Measurements from ENCODE around the gene IL12RB2.
"Not testable (repeated sequence)": the region's sequence is repeated elsewhere in the genome, so short reads cannot be mapped to it uniquely, and the experiment has no call there.

Gene IL12RB2

GRCh38 chr1:67407498-67407897, 99.8 kb downstream of the IL12RB2 start:
- TF ChIP-seq TAF1 (IDR thresholded peaks at IDR 0.05; ENCODE audit: borderline replicate concordance, low read depth, low read length) (no peak), POLR2AphosphoS5 (IDR thresholded peaks at IDR 0.05; ENCODE audit: low read depth, low read length) (no peak), POLR2A (IDR thresholded peaks at IDR 0.05; ENCODE audit: low read depth, low read length) (no peak)
- FAIRE-seq (no peak), DNase-seq (ENCODE audit: insufficient read length) (no peak)

GRCh38 chr1:67408148-67408547, 100.5 kb downstream of the IL12RB2 start:
- DNase-seq (ENCODE audit: insufficient read length) = no peak
- FAIRE-seq = no peak
- no peak for TF ChIP-seq TAF1 (IDR thresholded peaks at IDR 0.05; ENCODE audit: borderline replicate concordance, low read depth, low read length)
- no peak for TF ChIP-seq POLR2AphosphoS5 (IDR thresholded peaks at IDR 0.05; ENCODE audit: low read depth, low read length)
- no peak for TF ChIP-seq POLR2A (IDR thresholded peaks at IDR 0.05; ENCODE audit: low read depth, low read length)

GRCh38 chr1:67413101-67413500, 105.4 kb downstream of the IL12RB2 start:
- DNase-seq (ENCODE audit: insufficient read length); FAIRE-seq: not testable (repeated sequence)

GRCh38 chr1:67414574-67414973, 106.9 kb downstream of the IL12RB2 start:
- no peak for FAIRE-seq
- no peak for TF ChIP-seq POLR2AphosphoS5 (IDR thresholded peaks at IDR 0.05; ENCODE audit: low read depth, low read length)
- no peak for TF ChIP-seq POLR2A (IDR thresholded peaks at IDR 0.05; ENCODE audit: low read depth, low read length)
- TF ChIP-seq TAF1 (IDR thresholded peaks at IDR 0.05; ENCODE audit: borderline replicate concordance, low read depth, low read length) = no peak
- no peak for DNase-seq (ENCODE audit: insufficient read length)

- no peak for DNase-seq (ENCODE audit: insufficient read length)
- TF ChIP-seq TAF1 (IDR thresholded peaks at IDR 0.05; ENCODE audit: borderline replicate concordance, low read depth, low read length) = no peak
- TF ChIP-seq POLR2A (IDR thresholded peaks at IDR 0.05; ENCODE audit: low read depth, low read length) = no peak; the same call in 1 of the 2 replicates
- TF ChIP-seq POLR2AphosphoS5 (IDR thresholded peaks at IDR 0.05; ENCODE audit: low read depth, low read length) = no peak
- FAIRE-seq = no peak
Observed at GRCh38 chr1:67415041-67415440, 107.4 kb downstream of the IL12RB2 start.

GRCh38 chr1:67417733-67418132, 110.1 kb downstream of the IL12RB2 start:
- not testable (repeated sequence) for DNase-seq (ENCODE audit: insufficient read length); FAIRE-seq

- DNase-seq (ENCODE audit: insufficient read length) (no peak), FAIRE-seq (no peak)
- 0 out of 2 replicates have a peak, but pooled peaks have one; percentile 26 for TF ChIP-seq POLR2A (IDR thresholded peaks at IDR 0.05; ENCODE audit: low read depth, low read length)
- TF ChIP-seq TAF1 (IDR thresholded peaks at IDR 0.05; ENCODE audit: borderline replicate concordance, low read depth, low read length) = no peak
Observed at GRCh38 chr1:67418839-67419586, 111.3 kb downstream of the IL12RB2 start.

GRCh38 chr1:67420835-67421492, 113.3 kb downstream of the IL12RB2 start:
- FAIRE-seq (no peak), DNase-seq (ENCODE audit: insufficient read length) (no peak)
- TF ChIP-seq POLR2A (IDR thresholded peaks at IDR 0.05; ENCODE audit: low read depth, low read length) (no peak), TAF1 (IDR thresholded peaks at IDR 0.05; ENCODE audit: borderline replicate concordance, low read depth, low read length) (no peak)

- no peak for DNase-seq (ENCODE audit: insufficient read length)
- FAIRE-seq = no peak
- TF ChIP-seq TAF1 (IDR thresholded peaks at IDR 0.05; ENCODE audit: borderline replicate concordance, low read depth, low read length) (no peak), POLR2AphosphoS5 (IDR thresholded peaks at IDR 0.05; ENCODE audit: low read depth, low read length) (no peak), POLR2A (IDR thresholded peaks at IDR 0.05; ENCODE audit: low read depth, low read length) (no peak)
Observed at GRCh38 chr1:67427465-67427864, 119.8 kb downstream of the IL12RB2 start.

- TF ChIP-seq POLR2AphosphoS5 (IDR thresholded peaks at IDR 0.05; ENCODE audit: low read depth, low read length) = no peak; the same call in 1 of the 2 replicates
- TF ChIP-seq POLR2A (IDR thresholded peaks at IDR 0.05; ENCODE audit: low read depth, low read length) = no peak
- no peak for TF ChIP-seq TAF1 (IDR thresholded peaks at IDR 0.05; ENCODE audit: borderline replicate concordance, low read depth, low read length)
- DNase-seq (ENCODE audit: insufficient read length) (no peak), FAIRE-seq (no peak)
Observed at GRCh38 chr1:67427947-67428346, 120.3 kb downstream of the IL12RB2 start.

- TF ChIP-seq POLR2A (IDR thresholded peaks at IDR 0.05; ENCODE audit: low read depth, low read length) = no peak; the same call in 1 of the 2 replicates
- TF ChIP-seq TAF1 (IDR thresholded peaks at IDR 0.05; ENCODE audit: borderline replicate concordance, low read depth, low read length) = no peak
- peak; percentile 53; the same call in 1 of the 2 replicates for TF ChIP-seq POLR2AphosphoS5 (IDR thresholded peaks at IDR 0.05; ENCODE audit: low read depth, low read length)
- no peak for FAIRE-seq
- DNase-seq (ENCODE audit: insufficient read length) = peak; percentile 8
Observed at GRCh38 chr1:67429011-67429527, 121.4 kb downstream of the IL12RB2 start.
